Frontal cortex (tissue), 4 donors: ENCODE results near the gene POLR3A. TPM values are rescaled to one million over a fixed set of nuclear protein-coding genes. Genes with fewer than 3 reads are reported as not detected.

Source experiments
- DNase-seq, 2 donors: peaks; one replicate each; pipeline ENCODE4 v3.0.0; 2012; ENCODE audit warnings: low spot score in 2 of 2
- FAIRE-seq: peaks from 2 replicates; lab custom pipeline; 2012; peaks lifted over from hg19 to GRCh38; lab: Jason Lieb, UNC
- total RNA-seq: library from RNA; depleted of rRNA; stranded (reverse); fragments of >200 nt; gene quantifications from one replicate; pipeline ENCODE4 v1.2.3, GENCODE V29; 2014
- donor health status: control.
- donor health status: control.
- donor health status: control.

The POLR3A gene
- total RNA-seq, 1 donor from 2014 or later: 39.1 TPM

DNA sequence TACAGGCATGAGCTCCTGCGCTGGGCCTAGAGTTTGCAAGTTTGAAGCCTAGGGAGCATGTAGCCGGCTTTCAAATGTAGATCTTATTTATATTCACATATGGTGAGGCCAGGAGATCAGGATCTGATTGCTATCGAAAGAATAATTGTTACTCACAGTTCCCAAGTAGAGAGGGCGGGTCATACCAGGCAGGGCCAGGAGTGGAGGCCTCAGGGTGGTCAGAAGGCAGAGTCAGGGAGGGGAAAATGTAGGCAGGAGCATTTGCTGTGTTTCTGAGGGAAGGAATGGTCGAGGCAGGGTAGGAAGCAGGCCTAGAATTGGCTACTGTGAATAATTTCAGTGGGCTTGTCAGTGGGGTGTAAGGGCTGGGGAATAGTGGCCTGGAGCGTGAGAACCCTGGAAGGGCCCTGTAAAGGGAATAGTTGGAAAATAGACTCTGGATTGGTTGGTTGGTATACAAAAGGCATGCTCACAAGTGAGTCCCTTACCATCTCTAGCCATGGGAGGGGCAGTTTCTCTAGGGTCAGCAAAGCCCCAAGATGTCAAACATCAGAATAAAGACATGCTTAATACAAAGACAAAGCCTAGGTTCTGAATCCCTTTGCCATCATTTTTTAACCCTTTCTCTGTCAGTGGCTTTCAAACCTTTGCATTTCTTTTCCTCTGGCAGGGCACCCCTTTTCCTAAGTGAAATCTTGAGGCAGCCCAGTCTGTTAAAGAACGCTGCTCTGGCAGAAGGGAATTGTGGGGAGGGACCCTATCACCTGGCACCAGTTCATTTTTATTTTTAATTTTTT, 66.8 kb downstream of the POLR3A start:
- FAIRE-seq (no peak), DNase-seq (no peak)

GRCh38 chr10:77961668-77962067, 67.6 kb downstream of the POLR3A start:
- no peak for FAIRE-seq

DNA sequence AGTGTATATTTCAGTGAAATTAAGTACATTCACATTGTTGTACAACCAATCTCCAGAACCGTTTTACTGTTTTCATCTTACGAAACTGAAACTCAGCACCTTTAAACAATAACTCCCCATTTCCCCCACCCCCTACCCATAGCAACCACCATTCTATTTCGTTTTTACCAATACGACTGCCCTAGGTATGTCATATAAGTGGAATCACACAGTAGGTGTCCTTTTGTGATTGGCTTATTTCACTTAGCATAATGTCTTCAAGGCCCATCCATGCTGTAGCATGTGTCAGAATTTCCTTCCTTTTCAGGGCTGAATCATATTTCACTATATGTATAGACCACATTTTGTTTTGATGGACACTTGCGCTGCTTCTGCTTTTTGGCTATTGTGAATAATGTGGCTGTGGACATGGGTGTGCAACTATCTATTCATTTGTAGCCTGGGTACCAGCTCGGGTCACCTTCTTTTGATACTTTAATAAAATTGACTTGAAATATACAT, 68.4 kb downstream of the POLR3A start:
- no peak for FAIRE-seq

More at GRCh38 chr10:77961668-77962067, 67.6 kb downstream of the POLR3A start:
- no peak for DNase-seq

GRCh38 chr10:77959887-77960455, 69.3 kb downstream of the POLR3A start:
- FAIRE-seq (no peak), DNase-seq (no peak)

More for the DNA sequence above, 68.4 kb downstream of the POLR3A start:
- no peak for DNase-seq

DNA sequence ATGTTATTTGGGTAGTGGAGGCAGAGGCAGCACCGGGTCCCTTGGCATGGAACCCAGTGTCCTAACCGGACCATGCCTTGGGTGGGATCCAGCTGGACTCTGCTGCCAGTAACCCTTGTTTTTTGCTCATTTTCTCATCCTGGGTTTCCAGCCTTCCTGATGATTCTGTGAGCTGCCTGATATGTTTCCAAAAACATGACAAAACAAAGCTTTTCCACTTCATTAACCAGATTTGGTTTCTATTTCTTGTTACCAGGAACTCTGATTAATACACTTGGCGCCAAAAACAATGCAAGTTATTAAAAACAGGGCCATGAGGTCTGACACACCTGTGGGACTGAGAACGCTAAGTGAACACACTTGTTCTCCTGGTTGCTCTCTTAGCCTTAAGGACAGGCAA, 69.9 kb downstream of the POLR3A start:
- no peak for FAIRE-seq

GRCh38 chr10:77955136-77955535, 74.2 kb downstream of the POLR3A start:
- FAIRE-seq (no peak), DNase-seq (no peak)

More for the DNA sequence above, 69.9 kb downstream of the POLR3A start:
- DNase-seq: no peak

- no peak for DNase-seq
- FAIRE-seq: no peak
Measured at GRCh38 chr10:77949167-77949566, 80.1 kb downstream of the POLR3A start.

- FAIRE-seq (no peak), DNase-seq (no peak)
Measured at GRCh38 chr10:77946084-77946483, 83.2 kb downstream of the POLR3A start.

- FAIRE-seq (no peak), DNase-seq (no peak)
Measured at GRCh38 chr10:77944519-77944918, 84.8 kb downstream of the POLR3A start.

- no peak for DNase-seq
- FAIRE-seq: no peak
Measured at GRCh38 chr10:77943121-77943901, 86.0 kb downstream of the POLR3A start.

DNA sequence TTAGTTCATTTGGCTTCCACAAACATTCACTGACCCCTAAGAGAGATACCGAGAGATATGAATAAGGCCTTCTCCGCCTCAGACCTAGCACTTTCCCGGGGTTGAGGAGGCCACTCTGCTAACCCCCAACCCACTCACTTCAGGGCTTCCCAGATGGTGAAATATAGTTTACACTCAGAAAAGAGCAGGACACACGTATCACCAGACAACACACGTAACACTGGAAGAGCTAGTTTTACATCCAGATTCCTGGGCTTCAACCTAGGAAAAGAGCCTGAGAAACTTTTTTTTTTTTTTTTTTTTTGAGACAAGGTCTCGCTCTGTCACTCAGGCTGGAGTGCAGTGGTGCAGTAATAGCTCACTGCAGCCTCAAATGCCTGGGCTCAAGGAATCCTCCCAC, 87.5 kb downstream of the POLR3A start:
- no peak for FAIRE-seq

DNA sequence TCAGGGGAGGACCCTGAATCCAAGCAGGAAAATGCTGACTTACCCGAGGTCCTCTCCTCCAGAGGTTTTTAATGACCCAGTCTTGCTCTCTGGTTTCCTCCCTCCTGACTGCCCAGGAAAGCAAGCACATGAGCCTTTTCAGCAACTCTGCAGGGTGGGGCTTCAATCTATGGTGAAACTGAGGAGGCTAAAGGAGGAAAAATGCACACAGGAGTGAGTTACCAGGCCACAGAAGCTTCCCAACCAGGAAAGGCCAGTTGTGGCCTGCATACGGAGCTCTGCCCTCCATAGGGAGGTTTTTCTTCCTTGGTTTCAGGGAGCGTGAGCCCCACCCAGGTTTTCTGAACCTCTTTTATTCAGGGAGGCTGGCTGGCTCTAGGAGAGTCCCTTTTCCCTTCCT, 88.7 kb downstream of the POLR3A start:
- DNase-seq (no peak), FAIRE-seq (no peak)

More for the DNA sequence above, 87.5 kb downstream of the POLR3A start:
- no peak for DNase-seq

GRCh38 chr10:77940225-77940624, 89.1 kb downstream of the POLR3A start:
- no peak for FAIRE-seq
- DNase-seq: no peak

GRCh38 chr10:77939561-77940001, 89.7 kb downstream of the POLR3A start:
- DNase-seq: no peak
- FAIRE-seq: no peak

DNA sequence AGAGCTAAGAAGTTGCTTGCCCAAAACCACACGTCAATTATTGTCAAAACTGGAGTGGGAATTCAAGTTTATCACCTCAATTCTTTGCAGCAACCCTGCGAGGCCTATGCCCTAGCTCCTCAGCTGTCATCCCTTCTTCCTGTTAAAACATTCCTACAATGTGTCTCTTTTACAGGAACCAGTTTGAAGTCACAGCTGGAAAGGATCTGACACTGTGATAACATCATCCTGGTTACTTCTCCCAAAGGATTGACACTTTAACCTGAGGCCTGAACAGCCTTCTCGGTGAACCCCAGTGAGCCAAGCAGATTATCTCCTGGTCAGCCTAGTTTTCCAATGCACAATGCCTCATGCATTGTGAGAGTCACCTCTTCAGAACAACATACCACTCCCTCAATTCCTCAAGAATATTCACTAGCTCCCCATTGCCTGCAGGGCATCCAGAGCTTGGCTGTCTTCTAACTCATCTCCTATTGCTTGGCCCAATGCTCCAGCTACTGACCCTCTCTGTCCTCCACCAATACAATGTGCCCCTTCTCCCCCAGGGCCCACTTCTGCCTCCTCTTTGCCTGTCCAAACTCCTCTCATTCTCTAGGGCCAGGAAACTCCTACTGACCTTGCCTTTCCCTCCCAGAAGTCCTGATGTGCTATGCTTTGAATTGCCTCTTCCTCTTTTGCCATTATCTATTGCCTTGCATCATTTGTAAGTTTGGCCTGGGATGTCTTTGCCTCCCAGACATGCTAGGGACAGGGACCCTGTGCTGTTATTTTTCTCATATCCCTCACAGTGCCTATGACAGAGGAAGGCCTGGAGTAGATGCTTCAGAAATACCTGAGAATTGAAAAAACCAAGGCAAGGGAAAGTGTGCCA, 92.4 kb downstream of the POLR3A start:
- FAIRE-seq (no peak), DNase-seq (no peak)

DNA sequence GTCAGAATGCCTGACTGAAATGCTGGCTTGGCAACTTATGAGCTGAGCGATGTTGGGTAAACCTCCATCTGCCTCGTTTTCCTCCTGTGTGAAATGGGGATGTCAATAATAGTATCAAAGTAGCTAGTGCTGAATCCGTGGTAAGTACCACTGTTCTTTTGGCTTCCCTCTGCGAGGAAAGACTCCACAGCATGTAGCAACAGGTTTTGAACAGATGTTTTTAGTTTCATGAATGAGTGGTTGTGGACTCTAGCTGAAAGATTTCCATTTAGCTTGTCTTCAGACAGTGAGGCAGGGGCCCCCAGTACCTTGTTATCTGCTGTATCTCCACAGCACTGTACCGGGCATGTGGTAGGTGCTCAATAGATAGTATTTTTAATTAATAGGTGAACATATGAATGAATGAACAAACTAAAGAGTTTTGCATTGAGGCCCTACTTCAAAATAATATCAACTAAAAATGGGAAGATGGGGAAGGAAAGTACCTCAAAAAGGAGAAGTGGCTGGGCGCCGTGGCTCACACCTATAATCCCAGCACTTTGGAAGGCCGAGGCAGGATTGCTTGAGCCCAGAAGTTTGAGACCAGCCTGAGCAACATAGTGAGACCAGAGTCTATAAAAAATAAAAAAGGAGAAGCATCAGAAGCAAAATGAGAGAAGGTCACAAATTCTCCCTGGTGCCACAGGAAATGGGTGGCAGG, 97.1 kb downstream of the POLR3A start:
- DNase-seq: no peak
- no peak for FAIRE-seq

DNA sequence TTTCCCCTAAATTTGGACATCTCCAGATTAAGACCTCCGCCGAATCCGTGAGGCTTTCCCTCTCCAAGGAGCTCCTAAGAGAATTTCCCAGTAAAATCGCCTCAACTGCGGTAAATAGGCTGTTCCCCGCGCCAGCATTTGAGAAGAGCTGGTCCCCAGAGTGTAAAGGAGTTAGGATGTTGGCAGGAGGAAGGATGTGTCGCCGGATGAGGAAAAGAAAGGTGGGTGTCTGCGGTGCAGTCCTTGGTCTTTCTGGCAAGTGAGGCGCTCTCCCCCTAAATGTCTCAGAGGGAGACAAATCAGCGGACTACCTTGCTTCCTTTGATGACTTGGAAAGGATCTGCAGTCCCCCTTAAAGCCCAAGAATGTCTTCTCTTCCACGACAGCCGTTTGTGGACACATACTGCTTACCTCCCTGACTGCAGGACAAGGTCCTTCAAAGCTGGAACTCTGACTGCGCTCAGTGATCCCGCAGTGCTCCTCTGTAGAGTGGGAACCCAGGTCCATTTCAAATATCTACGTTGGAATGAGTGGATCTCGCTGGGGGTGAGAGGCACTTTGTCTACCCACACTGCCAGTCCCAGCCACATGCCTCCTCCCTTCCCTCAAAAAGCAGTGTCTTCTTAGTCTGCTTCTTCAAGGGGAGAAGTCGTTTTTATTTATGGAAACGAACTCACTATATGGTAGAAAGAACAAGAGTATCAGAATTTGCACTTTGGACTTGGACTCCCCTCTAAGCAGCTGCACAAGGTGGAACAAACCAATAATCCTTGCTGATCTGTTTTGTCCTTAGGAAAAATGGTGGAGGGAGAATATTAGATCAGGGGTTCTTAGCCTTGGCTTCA, 101.7 kb downstream of the POLR3A start:
- DNase-seq (peak in 1 of 2 donors; percentile 26), FAIRE-seq (no peak)
